H9 (cell line): ENCODE results near the gene AMMECR1. TPM values are rescaled to one million over a fixed set of nuclear protein-coding genes. Genes with fewer than 3 reads are reported as not detected.

Experiments used
- DNase-seq: peaks from one replicate; pipeline ENCODE4 v3.0.0-alpha.2; 2017
- H2AFZ ChIP-seq: one replicate; pipeline ENCODE4 v1.6.1; 2013; ENCODE audit warnings: mild to moderate bottlenecking, low read length, control low read depth, moderate library complexity
- H2AK5ac ChIP-seq: 2 replicates; pipeline ENCODE4 v1.6.1; 2013; ENCODE audit warnings: low read length, control low read depth, mixed read lengths; ENCODE audit not compliant: insufficient read length
- H2BK120ac ChIP-seq: one replicate; pipeline ENCODE4 v1.6.1; 2013; ENCODE audit warnings: low read depth, mild to moderate bottlenecking, low read length, control low read depth, inconsistent platforms; ENCODE audit not compliant: poor library complexity, severe bottlenecking
- H2BK12ac ChIP-seq: 2 replicates; pipeline ENCODE4 v1.6.1; 2013; ENCODE audit warnings: low read length, control low read depth, mixed read lengths, low read depth; ENCODE audit not compliant: insufficient read length
- H2BK15ac ChIP-seq: 2 replicates; pipeline ENCODE4 v1.6.1; 2013; ENCODE audit warnings: low read depth, low read length, control low read depth
- H2BK20ac ChIP-seq: one replicate; pipeline ENCODE4 v1.6.1; 2013; ENCODE audit warnings: low read depth, mild to moderate bottlenecking, low read length, control low read depth, inconsistent platforms; ENCODE audit not compliant: poor library complexity, severe bottlenecking
- H2BK5ac ChIP-seq: 2 replicates; pipeline ENCODE4 v1.6.1; 2013; ENCODE audit warnings: low read length, control low read depth, mixed read lengths; ENCODE audit not compliant: insufficient read length
- H3K14ac ChIP-seq: 2 replicates; pipeline ENCODE4 v1.6.1; 2013; ENCODE audit warnings: low read length, control low read depth; ENCODE audit not compliant: insufficient read depth
- H3K18ac ChIP-seq: 2 replicates; pipeline ENCODE4 v1.6.1; 2013; ENCODE audit warnings: low read depth, mild to moderate bottlenecking, mixed read lengths, low read length, control low read depth; ENCODE audit not compliant: insufficient read length
- H3K23ac ChIP-seq: 2 replicates; pipeline ENCODE4 v1.6.1; 2013; ENCODE audit warnings: low read length, control low read depth, mixed read lengths, low read depth; ENCODE audit not compliant: insufficient read length
- H3K23me2 ChIP-seq: 2 replicates; pipeline ENCODE4 v1.6.1; 2013; ENCODE audit warnings: low read depth, mild to moderate bottlenecking, mixed read lengths, low read length, control low read depth; ENCODE audit not compliant: insufficient read length, poor library complexity, severe bottlenecking
- H3K27ac ChIP-seq: 2 replicates; pipeline ENCODE4 v1.5.1; 2013; ENCODE audit warnings: low read length, control low read depth, mixed read lengths, low read depth; ENCODE audit not compliant: insufficient read length
- H3K27me3 ChIP-seq: 2 replicates; pipeline ENCODE4 v1.6.1; 2013; ENCODE audit warnings: low read length, control low read depth, inconsistent platforms; ENCODE audit not compliant: insufficient read depth
- H3K4ac ChIP-seq: 2 replicates; pipeline ENCODE4 v1.6.1; 2013; ENCODE audit warnings: low read depth, mild to moderate bottlenecking, control low read depth, inconsistent platforms, low read length, moderate library complexity
- H3K4me1 ChIP-seq: 2 replicates; pipeline ENCODE4 v1.6.1; 2013; ENCODE audit warnings: low read length, control low read depth, inconsistent platforms; ENCODE audit not compliant: insufficient read depth
- H3K4me2 ChIP-seq: 2 replicates; pipeline ENCODE4 v1.6.1; 2013; ENCODE audit warnings: low read length, control low read depth, mixed read lengths; ENCODE audit not compliant: insufficient read length, insufficient read depth
- H3K56ac ChIP-seq: 2 replicates; pipeline ENCODE4 v1.6.1; 2013; ENCODE audit warnings: low read depth, mild to moderate bottlenecking, mixed read lengths, low read length, control low read depth; ENCODE audit not compliant: insufficient read length
- H3K79me1 ChIP-seq: 2 replicates; pipeline ENCODE4 v1.6.1; 2013; ENCODE audit warnings: low read depth, mild to moderate bottlenecking, moderate library complexity, low read length, control low read depth, inconsistent platforms; ENCODE audit not compliant: insufficient read depth, poor library complexity, severe bottlenecking
- H3K79me2 ChIP-seq: 2 replicates; pipeline ENCODE4 v1.6.1; 2013; ENCODE audit warnings: low read length, control low read depth, inconsistent platforms; ENCODE audit not compliant: insufficient read depth
- H3K9ac ChIP-seq: 2 replicates; pipeline ENCODE4 v1.6.1; 2013; ENCODE audit warnings: low read length, control low read depth, mixed read lengths; ENCODE audit not compliant: insufficient read length; ENCODE audit errors: extremely low read depth
- H3K9me3 ChIP-seq: one replicate; pipeline ENCODE4 v1.6.1; 2013; ENCODE audit warnings: low read depth, low read length, inconsistent platforms; ENCODE audit not compliant: control insufficient read depth
- H3T11ph ChIP-seq: one replicate; pipeline ENCODE4 v1.6.1; 2013; ENCODE audit warnings: mild to moderate bottlenecking, low read length, control low read depth, inconsistent platforms
- H4K20me1 ChIP-seq: one replicate; pipeline ENCODE4 v1.6.1; 2013; ENCODE audit not compliant: control insufficient read depth, insufficient read length, insufficient read depth
- H4K5ac ChIP-seq: 2 replicates; pipeline ENCODE4 v1.6.1; 2013; ENCODE audit warnings: low read depth, mild to moderate bottlenecking, mixed read lengths, low read length, control low read depth; ENCODE audit not compliant: insufficient read length
- H4K8ac ChIP-seq: replicated peaks from 2 replicates; pipeline ENCODE4 v1.6.1; 2013; ENCODE audit warnings: low read length, control low read depth, mixed read lengths, low read depth; ENCODE audit not compliant: insufficient read length
- H4K91ac ChIP-seq: 2 replicates; pipeline ENCODE4 v1.6.1; 2013; ENCODE audit warnings: low read depth, mild to moderate bottlenecking, moderate library complexity, mixed read lengths, low read length, control low read depth; ENCODE audit not compliant: insufficient read length
- H3K27ac Mint-ChIP-seq, 3 experiments: 2 replicates in 2 of 3; 3 replicates in 1 of 3; pipeline ENCODE4 v1.8.0; 2020 to 2021; ENCODE audit warnings: mixed read lengths in 3 of 3, mild to moderate bottlenecking in 1 of 3, moderate library complexity in 1 of 3
- H3K27me3 Mint-ChIP-seq: 2 replicates; pipeline ENCODE4 v1.8.0; 2021; ENCODE audit warnings: low read depth, mild to moderate bottlenecking, moderate library complexity, mixed read lengths
- H3K36me3 Mint-ChIP-seq, 3 experiments: 2 replicates in 2 of 3; 3 replicates in 1 of 3; pipeline ENCODE4 v1.8.0; 2020 to 2021; ENCODE audit warnings: low read depth in 3 of 3, mixed read lengths in 3 of 3; ENCODE audit not compliant: insufficient read depth in 1 of 3
- H3K4me1 Mint-ChIP-seq, 2 experiments: 2 replicates each; pipeline ENCODE4 v1.8.0; 2020; ENCODE audit warnings: mixed read lengths in 2 of 2
- H3K4me3 Mint-ChIP-seq, 2 experiments: 2 replicates in 1 of 2; 3 replicates in 1 of 2; pipeline ENCODE4 v1.8.0; 2020 to 2021; ENCODE audit warnings: mild to moderate bottlenecking in 2 of 2, mixed read lengths in 2 of 2, moderate library complexity in 1 of 2
- H3K9me3 Mint-ChIP-seq, 2 experiments: 2 replicates in 1 of 2; 3 replicates in 1 of 2; pipeline ENCODE4 v1.8.0; 2020; ENCODE audit warnings: mild to moderate bottlenecking in 2 of 2, mixed read lengths in 2 of 2, moderate library complexity in 1 of 2
- CTCF ChIP-seq: fragments of 200-600 bp; sonication (generic); conservative IDR thresholded peaks from 3 replicates; pipeline ENCODE4 v1.8.0; 2021; ENCODE audit warnings: antibody characterized with exemption, mild to moderate bottlenecking
- WGBS: extraction: QIAGEN DNeasy Blood & Tissue Kit; methylation state at CpG from one replicate; pipeline ENCODE4 v1.1.7; 2013; ENCODE audit warnings: missing lambda C conversion rate, low lambda C conversion rate, mixed read lengths; ENCODE audit not compliant: insufficient read length; ENCODE audit errors: extremely low coverage; 5-methylcytosine and 5-hydroxymethylcytosine counted together
- total RNA-seq: library from RNA; stranded (reverse); gene quantifications from 2 replicates; pipeline ENCODE4 v1.2.1, GENCODE V29; 2021

AMMECR1 gene
- total RNA-seq, 1 experiment from 2014 or later: 28.5 TPM

DNA sequence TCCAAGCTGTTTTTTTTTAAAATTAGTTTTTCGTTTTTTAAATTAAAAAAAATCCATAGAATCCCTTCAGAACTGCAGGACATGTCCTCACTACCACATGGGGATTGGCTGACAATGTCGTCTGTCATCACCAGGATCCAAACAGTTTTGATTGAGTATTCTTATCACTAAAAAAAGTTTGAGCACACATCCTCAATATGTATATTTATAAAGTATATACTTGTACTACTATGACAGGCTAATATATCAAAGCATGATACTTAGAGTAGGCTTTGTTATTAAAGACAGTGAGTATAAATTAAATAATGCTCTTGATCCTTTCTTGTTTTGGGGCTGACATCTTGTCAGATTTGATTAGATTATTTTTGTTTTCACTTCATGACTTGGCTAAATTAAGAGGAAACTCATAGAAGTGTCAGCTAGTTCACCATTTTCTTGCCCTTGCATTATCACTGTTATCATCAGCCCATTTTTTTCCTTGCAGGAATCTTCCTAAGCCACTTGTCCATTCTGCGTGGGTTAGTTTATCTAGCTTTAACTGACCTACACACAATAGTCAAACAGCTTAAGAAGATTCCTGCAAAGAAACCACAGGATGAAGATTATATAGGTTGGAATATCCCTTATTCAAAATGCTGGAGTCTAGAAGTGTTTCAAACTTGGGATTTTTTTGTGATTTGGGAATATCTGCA lies 92.8 kb downstream of the AMMECR1 start:
- peaks cover 0 to 3% of the 10 kb centered on the region in 2 experiments; a peak in 1 of 5 replicates for H3K9me3 Mint-ChIP-seq
- no peaks in the 10 kb centered on the region for H3K27me3 Mint-ChIP-seq
- H3K4me1 ChIP-seq: peaks cover 7% of the 10 kb centered on the region
- H2BK5ac ChIP-seq: no peak overlapping the region
- no peak overlapping the region for H3K9ac ChIP-seq
- no peaks in the 10 kb centered on the region for H3K79me2 ChIP-seq
- no peak overlapping the region for H2BK120ac ChIP-seq
- H3K4me2 ChIP-seq: no peak overlapping the region
- H3K56ac ChIP-seq: no peak overlapping the region
- H2BK15ac ChIP-seq: no peak overlapping the region
- peaks cover 23 to 29% of the 10 kb centered on the region in 2 experiments for H3K4me1 Mint-ChIP-seq
- no peak overlapping the region for H3K14ac ChIP-seq
- H3K27ac ChIP-seq: no peak overlapping the region
- no peak overlapping the region for H2AFZ ChIP-seq
- H4K91ac ChIP-seq: no peak overlapping the region
- no peaks in the 10 kb centered on the region for H4K20me1 ChIP-seq
- no peak overlapping the region for H2BK20ac ChIP-seq
- H2BK12ac ChIP-seq: no peak overlapping the region
- no peak overlapping the region for H3K4ac ChIP-seq
- no peak overlapping the region for H3K27ac Mint-ChIP-seq
- no peak for TF ChIP-seq CTCF
- no peak overlapping the region for H4K5ac ChIP-seq
- no peak overlapping the region for H4K8ac ChIP-seq
- H3T11ph ChIP-seq: no peak overlapping the region
- H3K36me3 Mint-ChIP-seq: no peaks in the 10 kb centered on the region; a peak in 1 of 7 replicates
- H3K23ac ChIP-seq: no peak overlapping the region
- H2AK5ac ChIP-seq: no peak overlapping the region
- H3K4me3 Mint-ChIP-seq: no peak overlapping the region
- no peaks in the 10 kb centered on the region for H3K23me2 ChIP-seq
- no peak for DNase-seq
- H3K9me3 ChIP-seq: no peaks in the 10 kb centered on the region
- no peak overlapping the region for H3K18ac ChIP-seq
- no CpG with 5 or more reads among the region's 3 CpGs for WGBS
- peaks cover 2% of the 10 kb centered on the region for H3K79me1 ChIP-seq
- no peaks in the 10 kb centered on the region; the same call in 1 of the 2 replicates for H3K27me3 ChIP-seq
